Ureter (tissue), 1 donor: ENCODE measurements around the gene CERS6. TPM values are rescaled to one million over a fixed set of nuclear protein-coding genes. Genes with fewer than 3 reads are reported as not detected.
"Not testable (repeated sequence)": the region's sequence is repeated elsewhere in the genome, so short reads cannot be mapped to it uniquely, and the experiment has no call there.

Experiments
- DNase-seq: peaks from one replicate; pipeline ENCODE4 v3.0.0-alpha.2; 2020; ENCODE audit warnings: low spot score
- total RNA-seq: library from RNA; stranded (reverse); gene quantifications from one replicate; pipeline ENCODE4 v1.2.4, GENCODE V29; 2023
- donor health status: DM: yes; HTN: yes; CAD: no.

Gene CERS6
- total RNA-seq, 1 donor from 2014 or later, result 29.3 TPM

GRCh38 chr2:168664715-168665114 is 208.6 kb downstream of the CERS6 start:
- DNase-seq, result not testable (repeated sequence)

GRCh38 chr2:168666339-168666738 is 210.3 kb downstream of the CERS6 start:
- DNase-seq, result no peak

GRCh38 chr2:168667156-168667555 is 211.1 kb downstream of the CERS6 start:
- no peak for DNase-seq

GRCh38 chr2:168669151-168669550 is 213.1 kb downstream of the CERS6 start:
- DNase-seq, result no peak

GRCh38 chr2:168670478-168670877 is 214.4 kb downstream of the CERS6 start:
- DNase-seq, result no peak

GRCh38 chr2:168671932-168672331 is 215.9 kb downstream of the CERS6 start:
- DNase-seq, result no peak

- no peak for DNase-seq
Observed at GRCh38 chr2:168673265-168674189, 217.5 kb downstream of the CERS6 start.

- DNase-seq, result no peak
Observed at GRCh38 chr2:168678153-168678853, 222.2 kb downstream of the CERS6 start.

- DNase-seq, result no peak
Observed at GRCh38 chr2:168679081-168679480, 223.0 kb downstream of the CERS6 start.

- no peak for DNase-seq
Observed at GRCh38 chr2:168679741-168680310, 223.8 kb downstream of the CERS6 start.

GRCh38 chr2:168683996-168684395 is 227.9 kb downstream of the CERS6 start:
- DNase-seq, result no peak

- no peak for DNase-seq
Observed at GRCh38 chr2:168684921-168685599, 229.0 kb downstream of the CERS6 start.

GRCh38 chr2:168685600-168686451 is 229.8 kb downstream of the CERS6 start:
- no peak for DNase-seq

- DNase-seq, result no peak
Observed at GRCh38 chr2:168686452-168687191, 230.6 kb downstream of the CERS6 start.

- no peak for DNase-seq
Observed at GRCh38 chr2:168687314-168687713, 231.2 kb downstream of the CERS6 start.

GRCh38 chr2:168690381-168690885 is 234.4 kb downstream of the CERS6 start:
- DNase-seq, result no peak

- DNase-seq, result no peak
Observed at GRCh38 chr2:168691221-168691620, 235.1 kb downstream of the CERS6 start.

GRCh38 chr2:168692132-168692744 is 236.2 kb downstream of the CERS6 start:
- DNase-seq, result no peak

GRCh38 chr2:168694173-168694572 is 238.1 kb downstream of the CERS6 start:
- no peak for DNase-seq

- no peak for DNase-seq
Observed at GRCh38 chr2:168694866-168695265, 238.8 kb downstream of the CERS6 start.
